Left forelimb (tissue), 1 donor: Measurements from ENCODE around the gene NCAPD2.
"Not testable (repeated sequence)": the region's sequence is repeated elsewhere in the genome, so short reads cannot be mapped to it uniquely, and the experiment has no call there.

Source experiments
- DNase-seq: peaks from one replicate; pipeline ENCODE4 v3.0.0-alpha.2; 2018; ENCODE audit warnings: low spot score

Gene NCAPD2

GRCh38 chr12:6550294-6551062 is 56.6 kb downstream of the NCAPD2 start:
- no peak for DNase-seq

GRCh38 chr12:6551063-6551461 is 57.2 kb downstream of the NCAPD2 start:
- no peak for DNase-seq

GRCh38 chr12:6551496-6552139 is 57.7 kb downstream of the NCAPD2 start:
- no peak for DNase-seq

GRCh38 chr12:6552140-6552551 is 58.2 kb downstream of the NCAPD2 start:
- DNase-seq, result no peak

GRCh38 chr12:6553051-6553868 is 59.4 kb downstream of the NCAPD2 start:
- DNase-seq, result no peak

- DNase-seq, result no peak
Measured at GRCh38 chr12:6554168-6555017, 60.5 kb downstream of the NCAPD2 start.

- no peak for DNase-seq
Measured at GRCh38 chr12:6555018-6555691, 61.3 kb downstream of the NCAPD2 start.

- not testable (repeated sequence) for DNase-seq
Measured at GRCh38 chr12:6556496-6556817, 62.6 kb downstream of the NCAPD2 start.

GRCh38 chr12:6556857-6557256 is 63.0 kb downstream of the NCAPD2 start:
- DNase-seq, result no peak

GRCh38 chr12:6558014-6558760 is 64.3 kb downstream of the NCAPD2 start:
- DNase-seq, result not testable (repeated sequence)

- no peak for DNase-seq
Measured at GRCh38 chr12:6559500-6559899, 65.6 kb downstream of the NCAPD2 start.

- DNase-seq, result no peak
Measured at GRCh38 chr12:6560501-6561205, 66.8 kb downstream of the NCAPD2 start.

GRCh38 chr12:6562881-6563280 is 69.0 kb downstream of the NCAPD2 start:
- no peak for DNase-seq

- no peak for DNase-seq
Measured at GRCh38 chr12:6563448-6564050, 69.6 kb downstream of the NCAPD2 start.

GRCh38 chr12:6567112-6567670 is 73.3 kb downstream of the NCAPD2 start:
- DNase-seq, result no peak

GRCh38 chr12:6569312-6569711 is 75.4 kb downstream of the NCAPD2 start:
- no peak for DNase-seq

- no peak for DNase-seq
Measured at GRCh38 chr12:6569786-6570185, 75.9 kb downstream of the NCAPD2 start.

- DNase-seq, result no peak
Measured at GRCh38 chr12:6570264-6570887, 76.5 kb downstream of the NCAPD2 start.

- no peak for DNase-seq
Measured at GRCh38 chr12:6573001-6573400, 79.1 kb downstream of the NCAPD2 start.
